Neural cell (in vitro differentiated cells): Measurements from ENCODE around the gene DENND5A.

ENCODE experiments used
- EZH2 ChIP-seq: fragments of 200-600, 300-800 bp; shearing (Covaris generic), sonication (generic); IDR thresholded peaks from 2 replicates; pipeline ENCODE4 v1.6.1; 2014; ENCODE audit warnings: antibody characterized with exemption, low read length, borderline replicate concordance, mild to moderate bottlenecking; ENCODE audit not compliant: insufficient read depth, poor library complexity, severe bottlenecking
- POLR2AphosphoS5 ChIP-seq: IDR thresholded peaks from 2 replicates; pipeline ENCODE4 v1.6.1; 2012
- TF ChIP-seq, protein P1 (sequence below): fragments of 450-650 bp; IDR thresholded peaks from 2 replicates; pipeline ENCODE4 v1.5.1; 2014; ENCODE audit warnings: antibody characterized with exemption, mild to moderate bottlenecking, moderate library complexity; ENCODE audit not compliant: poor library complexity, severe bottlenecking

GRCh38 chr11:9118277-9118676, 146.9 kb downstream of the DENND5A start:
- no peak for TF ChIP-seq EZH2
- TF ChIP-seq, protein P1, sequence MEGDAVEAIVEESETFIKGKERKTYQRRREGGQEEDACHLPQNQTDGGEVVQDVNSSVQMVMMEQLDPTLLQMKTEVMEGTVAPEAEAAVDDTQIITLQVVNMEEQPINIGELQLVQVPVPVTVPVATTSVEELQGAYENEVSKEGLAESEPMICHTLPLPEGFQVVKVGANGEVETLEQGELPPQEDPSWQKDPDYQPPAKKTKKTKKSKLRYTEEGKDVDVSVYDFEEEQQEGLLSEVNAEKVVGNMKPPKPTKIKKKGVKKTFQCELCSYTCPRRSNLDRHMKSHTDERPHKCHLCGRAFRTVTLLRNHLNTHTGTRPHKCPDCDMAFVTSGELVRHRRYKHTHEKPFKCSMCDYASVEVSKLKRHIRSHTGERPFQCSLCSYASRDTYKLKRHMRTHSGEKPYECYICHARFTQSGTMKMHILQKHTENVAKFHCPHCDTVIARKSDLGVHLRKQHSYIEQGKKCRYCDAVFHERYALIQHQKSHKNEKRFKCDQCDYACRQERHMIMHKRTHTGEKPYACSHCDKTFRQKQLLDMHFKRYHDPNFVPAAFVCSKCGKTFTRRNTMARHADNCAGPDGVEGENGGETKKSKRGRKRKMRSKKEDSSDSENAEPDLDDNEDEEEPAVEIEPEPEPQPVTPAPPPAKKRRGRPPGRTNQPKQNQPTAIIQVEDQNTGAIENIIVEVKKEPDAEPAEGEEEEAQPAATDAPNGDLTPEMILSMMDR = no peak
- no peak for TF ChIP-seq POLR2AphosphoS5
